Measurements from ENCODE around the gene AFF1. TPM values are rescaled to one million over a fixed set of nuclear protein-coding genes. Genes with fewer than 3 reads are reported as not detected.
"Not testable (repeated sequence)": the region's sequence is repeated elsewhere in the genome, so short reads cannot be mapped to it uniquely, and the experiment has no call there.

Gene AFF1
- total RNA-seq, 4 donors from 2014 or later: 59.7 to 78.1 (median 65.9) TPM

DNA sequence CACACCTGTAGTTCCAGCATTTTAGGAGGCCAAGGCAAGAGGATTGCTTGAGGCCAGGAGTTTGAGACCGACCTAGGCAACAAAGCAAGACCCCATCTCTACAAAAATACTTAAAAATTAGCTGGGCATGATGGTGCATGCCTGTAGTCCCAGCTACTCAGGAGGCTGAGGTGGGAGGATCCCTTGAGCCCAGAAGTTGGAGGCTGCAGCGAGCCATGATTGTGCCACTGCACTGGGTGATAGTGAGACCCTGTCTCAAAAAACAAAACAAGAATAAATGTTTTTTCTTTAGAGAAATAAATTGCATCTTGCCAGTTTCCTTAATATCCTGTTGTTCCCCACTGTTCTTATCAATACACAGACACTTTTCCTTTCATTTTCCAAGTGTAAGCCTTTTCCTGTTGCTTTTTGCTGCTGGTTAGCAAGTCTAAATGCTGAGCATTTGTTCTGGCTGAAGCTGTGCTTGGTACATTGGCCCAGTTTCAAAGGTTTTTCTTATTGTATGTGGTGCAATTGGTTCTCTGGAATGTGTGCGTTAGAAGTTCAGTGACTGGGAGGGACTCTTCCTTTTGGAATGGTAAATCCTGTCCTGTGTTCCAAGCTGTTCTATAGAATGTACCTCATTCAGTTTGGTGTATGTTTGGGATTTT lies 98.2 kb downstream of the AFF1 start:
- peak; percentile 29 for ATAC-seq
- Histone ChIP-seq H3K27me3 (no peaks in the 10 kb centered on the region), H3K36me3 (no peaks in the 10 kb centered on the region), H3K27ac (peak overlapping the region; percentile 66 to 87 (median 84)), H3K4me1 (peaks cover 67 to 100% (median 83%) of the 10 kb centered on the region in 3 donors), H3K4me3 (peak overlapping the region in 1 of 2 donors; percentile 3), H3K9me3 (no peaks in the 10 kb centered on the region)
- TF ChIP-seq POLR2A (IDR thresholded peaks at IDR 0.05) (no peak), EP300 (IDR thresholded peaks at IDR 0.05) (no peak), POLR2AphosphoS5 (IDR thresholded peaks at IDR 0.05) (no peak), CTCF (IDR thresholded peaks at IDR 0.05) (no peak)
- WGBS, 2 donors (ENCODE audit: low coverage in 1 of 2): 57 to 61% methylated on average over 2 to 3 of the region's 3 CpGs

GRCh38 chr4:87033902-87034301 lies 99.1 kb downstream of the AFF1 start:
- Histone ChIP-seq H3K36me3 (no peaks in the 10 kb centered on the region), H3K27ac (peak overlapping the region in 3 of 4 donors; percentile 59 to 86 (median 81)), H3K4me3 (no peak overlapping the region), H3K9me3 (no peaks in the 10 kb centered on the region), H3K27me3 (no peaks in the 10 kb centered on the region), H3K4me1 (peaks cover 69 to 100% (median 85%) of the 10 kb centered on the region in 3 donors)
- TF ChIP-seq EP300 (IDR thresholded peaks at IDR 0.05): no peak
- TF ChIP-seq CTCF (IDR thresholded peaks at IDR 0.05): no peak
- TF ChIP-seq POLR2AphosphoS5 (IDR thresholded peaks at IDR 0.05): no peak
- TF ChIP-seq POLR2A (IDR thresholded peaks at IDR 0.05): no peak
- WGBS, 2 donors (ENCODE audit: low coverage in 1 of 2): 68% methylated on average over 6 to 8 of the region's 8 CpGs
- no peak for ATAC-seq

- 50 to 56% methylated on average over 3 of the region's 3 CpGs for WGBS, 2 donors (ENCODE audit: low coverage in 1 of 2)
- H3K27me3 ChIP-seq: no peaks in the 10 kb centered on the region
- no peak overlapping the region for H3K4me3 ChIP-seq
- no peaks in the 10 kb centered on the region for H3K9me3 ChIP-seq
- peak overlapping the region in 3 of 4 donors; percentile 76 to 86 (median 81) for H3K27ac ChIP-seq
- peaks cover 62 to 100% (median 87%) of the 10 kb centered on the region in 3 donors for H3K4me1 ChIP-seq
- TF ChIP-seq POLR2A (IDR thresholded peaks at IDR 0.05) (no peak), POLR2AphosphoS5 (IDR thresholded peaks at IDR 0.05) (no peak), EP300 (IDR thresholded peaks at IDR 0.05) (no peak), CTCF (IDR thresholded peaks at IDR 0.05) (no peak)
- no peaks in the 10 kb centered on the region for H3K36me3 ChIP-seq
- ATAC-seq: no peak
These were observed 99.7 kb downstream of the AFF1 start for GRCh38 chr4:87034527-87034926.

DNA sequence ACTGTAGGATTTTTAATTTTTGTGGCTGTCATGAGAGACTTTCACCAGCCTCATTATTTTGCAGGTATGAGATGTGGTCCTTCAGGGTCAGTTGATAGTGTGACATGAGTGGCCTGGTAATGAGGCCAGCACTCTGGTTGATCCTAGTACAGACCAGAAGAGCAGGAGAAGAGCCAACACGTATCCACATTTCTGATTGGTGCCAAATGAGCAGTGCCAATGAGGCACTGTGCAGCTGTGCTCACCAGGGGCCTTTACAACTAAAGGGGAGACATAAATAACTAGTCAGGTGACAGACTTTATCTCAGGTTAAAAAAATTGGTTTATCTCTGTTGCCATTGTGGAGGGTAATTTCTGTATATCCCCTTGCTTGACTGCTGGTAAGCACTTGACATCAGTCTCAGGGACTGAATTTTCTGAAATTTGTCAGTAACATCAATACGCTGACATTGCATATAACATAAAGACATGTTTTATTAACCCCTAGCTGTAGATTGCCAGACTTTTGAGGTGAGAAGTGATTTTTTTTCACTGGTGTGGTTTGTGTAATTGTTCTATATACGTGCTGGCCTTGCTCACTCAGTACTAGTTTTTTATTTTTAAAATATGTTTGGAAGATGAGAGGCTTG lies 101.2 kb downstream of the AFF1 start:
- Histone ChIP-seq H3K4me1 (peaks cover 52 to 100% (median 83%) of the 10 kb centered on the region in 3 donors), H3K4me3 (no peak overlapping the region), H3K27ac (peak overlapping the region; percentile 32 to 88 (median 84)), H3K9me3 (no peaks in the 10 kb centered on the region), H3K27me3 (no peaks in the 10 kb centered on the region), H3K36me3 (no peaks in the 10 kb centered on the region)
- no peak for ATAC-seq
- 42 to 58% methylated on average over 3 of the region's 3 CpGs for WGBS, 2 donors (ENCODE audit: low coverage in 1 of 2)
- no peak for TF ChIP-seq EP300 (IDR thresholded peaks at IDR 0.05)
- no peak for TF ChIP-seq CTCF (IDR thresholded peaks at IDR 0.05)
- TF ChIP-seq POLR2AphosphoS5 (IDR thresholded peaks at IDR 0.05): no peak
- no peak for TF ChIP-seq POLR2A (IDR thresholded peaks at IDR 0.05)

DNA sequence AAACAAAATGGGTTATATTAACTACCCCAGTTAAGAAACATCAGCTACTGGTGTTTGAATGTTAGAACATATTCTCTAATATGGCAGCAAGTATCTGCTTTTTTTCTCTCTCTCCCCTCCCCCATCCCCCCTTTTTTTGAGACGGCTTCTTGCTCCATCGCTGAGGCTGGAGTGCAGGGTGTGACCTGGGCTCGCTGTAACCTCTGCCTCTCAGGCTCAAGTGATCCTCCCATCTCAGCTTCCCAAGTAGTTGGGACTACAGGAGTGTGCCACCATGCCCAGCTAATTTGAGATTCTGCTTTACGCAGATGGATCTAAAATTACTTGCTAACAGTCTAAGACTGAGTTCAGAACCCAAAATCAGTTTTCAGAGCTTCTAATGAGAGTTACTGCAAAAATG lies 101.9 kb downstream of the AFF1 start:
- Histone ChIP-seq H3K27ac (peak overlapping the region; percentile 32 to 88 (median 84)), H3K4me1 (peaks cover 48 to 100% (median 83%) of the 10 kb centered on the region in 3 donors), H3K4me3 (no peak overlapping the region), H3K9me3 (no peaks in the 10 kb centered on the region), H3K36me3 (no peaks in the 10 kb centered on the region), H3K27me3 (no peaks in the 10 kb centered on the region)
- WGBS, 2 donors (ENCODE audit: low coverage in 1 of 2): 58 to 73% methylated on average over 3 to 4 of the region's 4 CpGs
- no peak for ATAC-seq
- no peak for TF ChIP-seq POLR2AphosphoS5 (IDR thresholded peaks at IDR 0.05)
- TF ChIP-seq POLR2A (IDR thresholded peaks at IDR 0.05): no peak
- no peak for TF ChIP-seq CTCF (IDR thresholded peaks at IDR 0.05)
- no peak for TF ChIP-seq EP300 (IDR thresholded peaks at IDR 0.05)

GRCh38 chr4:87037171-87037570 lies 102.4 kb downstream of the AFF1 start:
- H3K27me3 ChIP-seq, H3K9me3 ChIP-seq, H3K36me3 ChIP-seq, ATAC-seq, H3K4me3 ChIP-seq: not testable (repeated sequence)
- Histone ChIP-seq H3K4me1 (peaks cover 43 to 100% (median 81%) of the 10 kb centered on the region in 3 donors), H3K27ac (peak overlapping the region; percentile 81 to 88 (median 84))
- 10 to 60% methylated on average over 2 to 3 of the region's 7 CpGs for WGBS, 2 donors (ENCODE audit: low coverage in 1 of 2)

Data from gastroesophageal sphincter (tissue), 4 donors.